ENCODE measurements around the gene HSPB1. TPM values are rescaled to one million over a fixed set of nuclear protein-coding genes. Genes with fewer than 3 reads are reported as not detected.

Gene HSPB1
- total RNA-seq, 4 donors from 2014 or later = 981 to 2,288 (median 2,045) TPM

- Histone ChIP-seq H3K4me1 (peaks cover 16% of the 10 kb centered on the region), H3K9me3 (no peaks in the 10 kb centered on the region), H3K27ac (no peak overlapping the region), H3K4me3 (no peak overlapping the region), H3K27me3 (no peaks in the 10 kb centered on the region), H3K36me3 (peaks cover 54% of the 10 kb centered on the region)
- 88% methylated on average over 8 of the region's 8 CpGs for WGBS
- no peak for TF ChIP-seq POLR2AphosphoS5 (IDR thresholded peaks at IDR 0.05)
- TF ChIP-seq POLR2A (IDR thresholded peaks at IDR 0.05) = no peak
- no peak for TF ChIP-seq EP300 (IDR thresholded peaks at IDR 0.05)
- TF ChIP-seq, protein P1, sequence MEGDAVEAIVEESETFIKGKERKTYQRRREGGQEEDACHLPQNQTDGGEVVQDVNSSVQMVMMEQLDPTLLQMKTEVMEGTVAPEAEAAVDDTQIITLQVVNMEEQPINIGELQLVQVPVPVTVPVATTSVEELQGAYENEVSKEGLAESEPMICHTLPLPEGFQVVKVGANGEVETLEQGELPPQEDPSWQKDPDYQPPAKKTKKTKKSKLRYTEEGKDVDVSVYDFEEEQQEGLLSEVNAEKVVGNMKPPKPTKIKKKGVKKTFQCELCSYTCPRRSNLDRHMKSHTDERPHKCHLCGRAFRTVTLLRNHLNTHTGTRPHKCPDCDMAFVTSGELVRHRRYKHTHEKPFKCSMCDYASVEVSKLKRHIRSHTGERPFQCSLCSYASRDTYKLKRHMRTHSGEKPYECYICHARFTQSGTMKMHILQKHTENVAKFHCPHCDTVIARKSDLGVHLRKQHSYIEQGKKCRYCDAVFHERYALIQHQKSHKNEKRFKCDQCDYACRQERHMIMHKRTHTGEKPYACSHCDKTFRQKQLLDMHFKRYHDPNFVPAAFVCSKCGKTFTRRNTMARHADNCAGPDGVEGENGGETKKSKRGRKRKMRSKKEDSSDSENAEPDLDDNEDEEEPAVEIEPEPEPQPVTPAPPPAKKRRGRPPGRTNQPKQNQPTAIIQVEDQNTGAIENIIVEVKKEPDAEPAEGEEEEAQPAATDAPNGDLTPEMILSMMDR (IDR thresholded peaks at IDR 0.05) = no peak
- DNase-seq (ENCODE audit: low spot score in 2 of 2) = no peak
These were observed 46.9 kb downstream of the HSPB1 start for GRCh38 chr7:76349313-76349885.

DNA sequence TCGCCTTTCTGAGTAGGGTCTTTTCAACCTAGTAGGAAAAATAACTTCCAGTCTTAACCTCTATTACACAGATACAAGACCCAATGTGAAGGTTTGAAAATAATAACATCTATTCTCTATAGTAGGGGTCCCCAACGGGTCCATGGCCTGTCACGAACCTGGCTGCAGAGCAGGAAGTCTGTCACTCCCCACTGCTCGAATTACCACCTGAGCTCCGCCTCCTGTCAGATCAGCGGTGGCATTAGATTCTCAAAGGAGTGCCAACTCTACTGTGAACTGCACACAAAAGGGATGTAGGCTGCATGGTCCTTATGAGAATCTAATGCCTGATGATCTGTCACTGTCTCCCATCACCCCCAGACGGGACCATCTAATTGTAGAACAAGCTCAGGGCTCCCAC lies 48.9 kb downstream of the HSPB1 start:
- Histone ChIP-seq H3K27ac (no peak overlapping the region), H3K36me3 (peaks cover 34% of the 10 kb centered on the region), H3K9me3 (no peaks in the 10 kb centered on the region), H3K27me3 (no peaks in the 10 kb centered on the region), H3K4me1 (peaks cover 33% of the 10 kb centered on the region), H3K4me3 (no peak overlapping the region)
- TF ChIP-seq, protein P1 (IDR thresholded peaks at IDR 0.05) = no peak
- TF ChIP-seq POLR2A (IDR thresholded peaks at IDR 0.05) = no peak
- no peak for TF ChIP-seq EP300 (IDR thresholded peaks at IDR 0.05)
- TF ChIP-seq POLR2AphosphoS5 (IDR thresholded peaks at IDR 0.05) = no peak
- no peak for DNase-seq (ENCODE audit: low spot score in 2 of 2)
- 88% methylated on average over 7 of the region's 7 CpGs for WGBS

GRCh38 chr7:76352193-76352592 lies 49.7 kb downstream of the HSPB1 start:
- DNase-seq (ENCODE audit: low spot score in 2 of 2) = no peak
- no peaks in the 10 kb centered on the region for H3K9me3 ChIP-seq
- H3K27me3 ChIP-seq = no peaks in the 10 kb centered on the region
- 65% methylated on average over 6 of the region's 6 CpGs for WGBS
- TF ChIP-seq, protein P1 (IDR thresholded peaks at IDR 0.05) = no peak
- TF ChIP-seq POLR2A (IDR thresholded peaks at IDR 0.05) (no peak), POLR2AphosphoS5 (IDR thresholded peaks at IDR 0.05) (no peak), EP300 (IDR thresholded peaks at IDR 0.05) (no peak)
- H3K36me3 ChIP-seq = peaks cover 26% of the 10 kb centered on the region
- H3K4me1 ChIP-seq = peaks cover 42% of the 10 kb centered on the region
- H3K27ac ChIP-seq = no peak overlapping the region
- no peak overlapping the region for H3K4me3 ChIP-seq

DNA sequence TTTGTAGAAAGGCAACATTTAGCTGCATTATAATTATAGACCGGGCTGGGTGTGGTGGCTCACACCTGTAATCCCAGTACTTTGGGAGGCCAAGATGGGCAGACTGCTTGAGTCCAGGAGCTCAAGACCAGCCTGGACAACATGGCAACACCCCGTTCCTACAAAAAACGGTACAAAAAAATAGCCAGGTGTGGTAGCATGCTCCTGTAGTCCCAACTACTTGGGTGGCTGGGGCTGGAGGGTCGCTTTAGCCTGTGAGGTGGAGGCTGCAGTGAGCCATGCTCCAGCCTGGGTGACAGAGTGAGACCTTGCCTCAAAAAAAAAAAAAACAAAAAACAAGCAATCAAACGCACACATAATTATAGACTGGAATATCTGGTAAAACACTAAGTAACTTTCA lies 51.3 kb downstream of the HSPB1 start:
- Histone ChIP-seq H3K27ac (no peak overlapping the region), H3K4me1 (peaks cover 47% of the 10 kb centered on the region), H3K36me3 (peaks cover 17% of the 10 kb centered on the region), H3K4me3 (no peak overlapping the region), H3K27me3 (no peaks in the 10 kb centered on the region), H3K9me3 (no peaks in the 10 kb centered on the region)
- TF ChIP-seq, protein P1 (IDR thresholded peaks at IDR 0.05) = no peak
- no peak for TF ChIP-seq POLR2A (IDR thresholded peaks at IDR 0.05)
- no peak for TF ChIP-seq POLR2AphosphoS5 (IDR thresholded peaks at IDR 0.05)
- no peak for TF ChIP-seq EP300 (IDR thresholded peaks at IDR 0.05)
- WGBS = 93% methylated on average over 5 of the region's 5 CpGs
- no peak for DNase-seq (ENCODE audit: low spot score in 2 of 2)

Other genes with a start within 250 kb of the HSPB1 start
- gene SRRM3, start 100.8 kb upstream of the HSPB1 start, total RNA-seq = 1 to 10 TPM; 5.6 to 8.5 (median 7.7) TPM
- gene YWHAG, start 56.3 kb downstream of the HSPB1 start, total RNA-seq = 10 to 100 TPM; 47.4 to 67.6 (median 65.8) TPM
- gene SSC4D, start 107.0 kb downstream of the HSPB1 start, total RNA-seq = under 1 TPM in 2 of 4 donors, not detected in 2; 0.42 to 0.95 TPM
- 10 to 100 TPM in 1 of 4 donors, 1 to 10 TPM in 3; 3.8 to 30.4 (median 8.6) TPM for gene ZP3, start 122.3 kb downstream of the HSPB1 start, total RNA-seq
- 100 to 1,000 TPM in 1 of 4 donors, 10 to 100 TPM in 3; 50.4 to 121 (median 74.2) TPM for gene DTX2, start 159.0 kb downstream of the HSPB1 start, total RNA-seq
- gene UPK3B, start 207.9 kb downstream of the HSPB1 start, total RNA-seq = 10 to 100 TPM in 2 of 4 donors, 1 to 10 TPM in 2; 6.0 to 43.9 (median 8.9) TPM
- gene SPDYE16, start 240.6 kb downstream of the HSPB1 start, total RNA-seq = 1 to 10 TPM in 1 of 4 donors, not detected in 3; 3.6 TPM

All from suprapubic skin (tissue), 4 donors.